Esophagus squamous epithelium (tissue), 5 donors: Measurements from ENCODE around the gene ZNF490. TPM values are rescaled to one million over a fixed set of nuclear protein-coding genes. Genes with fewer than 3 reads are reported as not detected.

ENCODE experiments used
- DNase-seq: peaks from one replicate; lab custom pipeline; 2025; lab: John Stamatoyannopoulos, UW
- H3K27ac ChIP-seq, 4 donors: fragments of 200-600 bp; sonication (generic); one replicate each; pipeline ENCODE4 v1.5.1; 2016 to 2019; ENCODE audit warnings: mild to moderate bottlenecking in 1 of 4
- H3K27me3 ChIP-seq, 4 donors: fragments of 200-600 bp; sonication (generic); 1 replicate in 3 of 4; 2 replicates in 1 of 4; pipeline versions ENCODE4 v1.5.1 to v1.6.0; 2017 to 2021; ENCODE audit warnings: antibody characterized with exemption in 1 of 4
- H3K36me3 ChIP-seq, 3 donors: fragments of 200-600 bp; sonication (generic); one replicate each; pipeline ENCODE4 v1.5.1; 2016 to 2019
- H3K4me1 ChIP-seq, 3 donors: fragments of 200-600 bp; sonication (generic); one replicate each; pipeline ENCODE4 v1.5.1; 2017 to 2019
- H3K4me3 ChIP-seq, 4 donors: fragments of 200-600 bp; sonication (generic); 1 replicate in 3 of 4; 2 replicates in 1 of 4; pipeline ENCODE4 v1.5.1; 2016 to 2019; ENCODE audit warnings: mild to moderate bottlenecking in 2 of 4, moderate library complexity in 1 of 4
- H3K9me3 ChIP-seq, 3 donors: fragments of 200-600 bp; sonication (generic); one replicate each; pipeline ENCODE4 v1.5.1; 2016 to 2019
- CTCF ChIP-seq, 6 experiments: fragments of 450-650 bp in 4 of 6; fragments of 200-600 bp in 2 of 6; sonication (generic) in 2 of 6; IDR thresholded peaks; one replicate each; pipeline ENCODE4 v1.5.1; 2016 to 2019; ENCODE audit warnings: antibody characterized with exemption in 6 of 6, mild to moderate bottlenecking in 4 of 6, moderate library complexity in 4 of 6
- POLR2A ChIP-seq, 4 donors: fragments of 450-650 bp; IDR thresholded peaks; one replicate each; pipeline ENCODE4 v1.6.1; 2017; ENCODE audit warnings: antibody characterized with exemption in 4 of 4, mild to moderate bottlenecking in 4 of 4, moderate library complexity in 3 of 4
- WGBS, 2 donors: methylation state at CpG; one replicate each; pipeline ENCODE4 v1.1.5; 2018; 5-methylcytosine and 5-hydroxymethylcytosine counted together
- intact Hi-C: fragments of 100-400 bp; cut with DNase I; formaldehyde crosslinking; loops from one replicate; pipeline ENCODE4 v1.15.0; 2022
- total RNA-seq, 4 donors: library from RNA; depleted of rRNA; stranded (reverse); fragments of >200 nt; gene quantifications; one replicate each; pipeline ENCODE4 v1.1.0, GENCODE V29; 2016
- donor health status: DM: yes; HTN: yes; CAD: no.

The ZNF490 gene
- total RNA-seq, 4 donors from 2014 or later: 2.5 to 6.7 (median 4.2) TPM

GRCh38 chr19:12606796-12607195 lies 3.8 kb downstream of the ZNF490 start:
- H3K4me1 ChIP-seq: peaks cover 0 to 21% (median 7%) of the 10 kb centered on the region in 3 donors
- WGBS, 2 donors: 44 to 94% methylated on average over 1 of the region's 1 CpG
- no peak overlapping the region for H3K27ac ChIP-seq
- no peak overlapping the region for H3K4me3 ChIP-seq
- TF ChIP-seq CTCF (IDR thresholded peaks at IDR 0.05) (no peak), POLR2A (IDR thresholded peaks at IDR 0.05) (no peak)
- peaks cover 0 to 70% (median 18%) of the 10 kb centered on the region in 3 donors for H3K36me3 ChIP-seq
- H3K9me3 ChIP-seq: no peaks in the 10 kb centered on the region
- intact Hi-C loops: no loop called here
- DNase-seq: no peak
- H3K27me3 ChIP-seq: no peaks in the 10 kb centered on the region

- DNase-seq: no peak
- H3K4me1 ChIP-seq: peaks cover 0 to 2% (median 0%) of the 10 kb centered on the region in 3 donors
- WGBS, 2 donors: 56 to 100% methylated on average over 1 of the region's 1 CpG
- intact Hi-C loops: no loop called here
- TF ChIP-seq POLR2A (IDR thresholded peaks at IDR 0.05): no peak
- TF ChIP-seq CTCF (IDR thresholded peaks at IDR 0.05): no peak
- H3K36me3 ChIP-seq: peaks cover 0 to 88% (median 18%) of the 10 kb centered on the region in 3 donors
- H3K4me3 ChIP-seq: no peak overlapping the region
- no peaks in the 10 kb centered on the region for H3K9me3 ChIP-seq
- H3K27me3 ChIP-seq: no peaks in the 10 kb centered on the region
- H3K27ac ChIP-seq: no peak overlapping the region
Observed at GRCh38 chr19:12603714-12604113, 6.9 kb downstream of the ZNF490 start.

DNA sequence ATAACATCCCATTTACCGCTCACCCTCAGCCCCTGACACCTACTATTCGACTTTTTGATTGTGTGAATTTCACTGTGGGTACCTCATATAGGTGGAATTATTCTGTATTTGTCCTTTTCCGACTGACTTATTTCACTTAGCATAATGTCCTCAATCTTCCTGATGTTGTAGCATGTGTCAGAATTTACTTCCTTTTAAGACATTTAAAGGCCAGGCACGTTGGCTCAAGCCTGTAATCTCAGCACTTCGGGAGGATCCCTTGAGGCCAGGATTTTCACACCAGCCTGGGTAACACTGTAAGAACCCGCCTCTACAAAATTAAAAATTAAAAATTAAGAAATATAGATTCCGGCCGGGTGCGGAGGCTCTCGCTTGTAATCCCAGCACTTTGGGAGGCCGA lies 13.0 kb downstream of the ZNF490 start:
- Histone ChIP-seq H3K27me3 (no peaks in the 10 kb centered on the region), H3K4me1 (no peaks in the 10 kb centered on the region), H3K27ac (no peak overlapping the region), H3K36me3 (peaks cover 0 to 70% (median 3%) of the 10 kb centered on the region in 3 donors), H3K4me3 (no peak overlapping the region), H3K9me3 (no peaks in the 10 kb centered on the region)
- no peak for DNase-seq
- TF ChIP-seq POLR2A (IDR thresholded peaks at IDR 0.05) (no peak), CTCF (IDR thresholded peaks at IDR 0.05) (no peak)
- 79 to 86% methylated on average over 11 of the region's 11 CpGs for WGBS, 2 donors
- intact Hi-C loops: no loop called here

GRCh38 chr19:12596927-12597548 lies 13.6 kb downstream of the ZNF490 start:
- Histone ChIP-seq H3K4me1 (no peaks in the 10 kb centered on the region), H3K27ac (no peak overlapping the region), H3K27me3 (no peaks in the 10 kb centered on the region), H3K36me3 (peaks cover 0 to 65% (median 0%) of the 10 kb centered on the region in 3 donors), H3K4me3 (no peak overlapping the region), H3K9me3 (no peaks in the 10 kb centered on the region)
- WGBS, 2 donors: 79 to 88% methylated on average over 10 to 22 of the region's 38 CpGs
- DNase-seq: no peak
- TF ChIP-seq CTCF (IDR thresholded peaks at IDR 0.05) (no peak), POLR2A (IDR thresholded peaks at IDR 0.05) (no peak)
- intact Hi-C loops: no loop called here

DNA sequence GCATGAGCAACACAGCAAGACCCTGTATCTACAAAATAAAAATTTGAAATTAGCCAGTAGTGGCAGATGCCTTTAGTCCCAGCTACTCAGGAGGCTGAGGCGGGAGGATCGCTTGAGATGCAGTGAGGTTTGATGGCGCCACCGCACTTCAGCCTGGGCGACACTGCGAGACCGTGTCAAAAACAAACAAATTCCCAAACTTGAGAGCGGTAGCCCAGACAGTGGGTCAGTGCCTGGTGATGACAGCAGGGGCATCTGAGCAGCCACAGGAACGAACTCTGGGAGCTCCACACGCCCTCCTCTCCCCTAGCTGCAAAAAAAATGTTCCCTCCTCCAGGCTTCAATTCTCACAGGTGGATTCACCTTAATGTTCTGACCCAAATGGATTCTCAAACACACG lies 14.1 kb downstream of the ZNF490 start:
- H3K27me3 ChIP-seq: no peaks in the 10 kb centered on the region
- WGBS, 2 donors: 88 to 97% methylated on average over 9 to 11 of the region's 11 CpGs
- no peak for DNase-seq
- peaks cover 0 to 60% (median 0%) of the 10 kb centered on the region in 3 donors for H3K36me3 ChIP-seq
- H3K9me3 ChIP-seq: no peaks in the 10 kb centered on the region
- intact Hi-C loops: no loop called here
- H3K4me3 ChIP-seq: no peak overlapping the region
- no peak overlapping the region for H3K27ac ChIP-seq
- H3K4me1 ChIP-seq: no peaks in the 10 kb centered on the region
- TF ChIP-seq POLR2A (IDR thresholded peaks at IDR 0.05): no peak
